Measurements from ENCODE around the gene CYP8B1. TPM values are rescaled to one million over a fixed set of nuclear protein-coding genes. Genes with fewer than 3 reads are reported as not detected.

The CYP8B1 gene
- total and polyA plus RNA-seq, 8 donors = 0.14 to 0.46 (median 0.24) TPM; not detected in 2

GRCh38 chr3:42864321-42864950 lies 11.2 kb downstream of the CYP8B1 start:
- no peaks in the 10 kb centered on the region for H3K9me3 ChIP-seq
- H3K4me1 ChIP-seq = no peaks in the 10 kb centered on the region

GRCh38 chr3:42856544-42856943 lies 19.1 kb downstream of the CYP8B1 start:
- TF ChIP-seq, protein P1, sequence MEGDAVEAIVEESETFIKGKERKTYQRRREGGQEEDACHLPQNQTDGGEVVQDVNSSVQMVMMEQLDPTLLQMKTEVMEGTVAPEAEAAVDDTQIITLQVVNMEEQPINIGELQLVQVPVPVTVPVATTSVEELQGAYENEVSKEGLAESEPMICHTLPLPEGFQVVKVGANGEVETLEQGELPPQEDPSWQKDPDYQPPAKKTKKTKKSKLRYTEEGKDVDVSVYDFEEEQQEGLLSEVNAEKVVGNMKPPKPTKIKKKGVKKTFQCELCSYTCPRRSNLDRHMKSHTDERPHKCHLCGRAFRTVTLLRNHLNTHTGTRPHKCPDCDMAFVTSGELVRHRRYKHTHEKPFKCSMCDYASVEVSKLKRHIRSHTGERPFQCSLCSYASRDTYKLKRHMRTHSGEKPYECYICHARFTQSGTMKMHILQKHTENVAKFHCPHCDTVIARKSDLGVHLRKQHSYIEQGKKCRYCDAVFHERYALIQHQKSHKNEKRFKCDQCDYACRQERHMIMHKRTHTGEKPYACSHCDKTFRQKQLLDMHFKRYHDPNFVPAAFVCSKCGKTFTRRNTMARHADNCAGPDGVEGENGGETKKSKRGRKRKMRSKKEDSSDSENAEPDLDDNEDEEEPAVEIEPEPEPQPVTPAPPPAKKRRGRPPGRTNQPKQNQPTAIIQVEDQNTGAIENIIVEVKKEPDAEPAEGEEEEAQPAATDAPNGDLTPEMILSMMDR (IDR thresholded peaks at IDR 0.05) = no peak
- ATAC-seq = no peak
- intact Hi-C loops (cut with DNase I) = no loop called here

More at GRCh38 chr3:42864321-42864950, 11.2 kb downstream of the CYP8B1 start:
- TF ChIP-seq, protein P1 (IDR thresholded peaks at IDR 0.05) = no peak
- Histone ChIP-seq H3K4me3 (no peak overlapping the region), H3K27ac (no peak overlapping the region), H3K36me3 (no peaks in the 10 kb centered on the region), H3K27me3 (no peaks in the 10 kb centered on the region)
- DNase-seq = no peak
- no peak for ATAC-seq
- intact Hi-C loops (cut with DNase I) = no loop called here

DNA sequence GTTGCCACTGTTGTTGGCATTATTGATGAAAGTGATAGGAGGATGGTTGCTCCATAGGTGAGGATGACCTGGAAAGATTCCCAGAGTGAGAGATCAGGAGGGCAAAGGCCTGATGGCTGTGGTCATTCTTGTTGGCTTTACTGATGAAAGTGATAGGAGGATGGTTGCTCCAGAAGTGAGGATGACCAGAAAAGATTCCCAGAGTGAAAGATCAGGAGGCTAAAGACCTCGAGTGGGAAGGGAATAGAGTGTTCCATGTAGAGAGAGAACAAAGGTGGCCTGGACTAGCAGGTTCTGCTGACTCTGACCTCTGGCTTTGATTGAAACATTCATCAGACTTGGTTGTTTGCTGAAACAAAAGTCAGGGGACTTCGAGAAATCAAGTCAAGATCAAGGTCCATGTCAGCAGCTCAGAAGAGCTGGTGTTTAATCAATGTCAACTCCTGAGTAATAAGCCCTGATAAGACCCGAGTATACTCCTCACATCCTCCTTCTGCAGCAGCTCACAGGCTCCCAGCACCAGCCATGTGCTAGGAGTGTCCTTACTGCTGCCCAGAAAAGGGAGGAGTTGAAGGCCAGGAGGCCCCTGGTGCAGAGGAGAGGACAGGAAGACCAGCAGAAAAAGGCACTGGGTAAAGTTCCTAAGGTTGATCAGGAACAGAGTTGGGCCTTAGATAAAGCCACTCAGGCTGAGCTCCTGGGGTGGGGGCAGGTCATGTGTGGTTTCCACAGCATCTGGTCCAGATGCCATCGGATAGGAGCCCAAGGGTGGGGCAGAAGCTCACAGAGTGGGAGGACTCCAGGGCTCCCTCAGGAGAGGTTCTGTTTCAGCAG lies 19.9 kb downstream of the CYP8B1 start:
- DNase-seq (no peak), ATAC-seq (no peak)
- H3K4me3 ChIP-seq = no peak overlapping the region
- no peaks in the 10 kb centered on the region for H3K36me3 ChIP-seq
- no peaks in the 10 kb centered on the region for H3K9me3 ChIP-seq
- intact Hi-C loops (cut with DNase I) = no loop called here
- H3K27me3 ChIP-seq = no peaks in the 10 kb centered on the region
- no peaks in the 10 kb centered on the region for H3K4me1 ChIP-seq
- TF ChIP-seq, protein P1 (IDR thresholded peaks at IDR 0.05) = no peak
- no peak overlapping the region for H3K27ac ChIP-seq

More at GRCh38 chr3:42856544-42856943, 19.1 kb downstream of the CYP8B1 start:
- Histone ChIP-seq H3K27me3 (no peaks in the 10 kb centered on the region), H3K4me1 (no peaks in the 10 kb centered on the region), H3K4me3 (no peak overlapping the region), H3K27ac (no peak overlapping the region), H3K36me3 (no peaks in the 10 kb centered on the region), H3K9me3 (no peaks in the 10 kb centered on the region)
- no peak for DNase-seq

DNA sequence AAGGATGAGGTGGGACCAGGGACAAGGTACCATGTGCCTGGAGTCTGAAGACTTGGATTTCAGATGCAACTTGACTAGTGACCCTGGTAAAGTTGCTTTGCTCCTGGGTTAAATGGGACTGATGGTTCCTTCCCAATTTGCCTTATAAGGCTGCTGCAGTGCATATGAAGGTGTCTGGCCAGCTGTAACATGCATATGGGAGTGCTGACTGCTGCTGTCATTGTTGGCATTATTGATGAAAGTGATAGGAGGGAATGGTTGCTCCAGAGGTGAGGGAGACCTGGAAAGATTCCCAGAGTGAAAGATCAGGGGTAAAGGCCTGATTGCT lies 20.5 kb downstream of the CYP8B1 start:
- H3K27me3 ChIP-seq = no peaks in the 10 kb centered on the region
- H3K4me3 ChIP-seq = no peak overlapping the region
- H3K27ac ChIP-seq = no peak overlapping the region
- DNase-seq (no peak), ATAC-seq (no peak)
- no peaks in the 10 kb centered on the region for H3K4me1 ChIP-seq
- TF ChIP-seq, protein P1 (IDR thresholded peaks at IDR 0.05) = no peak
- H3K9me3 ChIP-seq = no peaks in the 10 kb centered on the region
- intact Hi-C loops (cut with DNase I) = no loop called here
- H3K36me3 ChIP-seq = no peaks in the 10 kb centered on the region

GRCh38 chr3:42853739-42854302 lies 21.9 kb downstream of the CYP8B1 start:
- H3K9me3 ChIP-seq = no peaks in the 10 kb centered on the region
- ATAC-seq (no peak), DNase-seq (no peak)
- TF ChIP-seq, protein P1 (IDR thresholded peaks at IDR 0.05) = no peak
- no peaks in the 10 kb centered on the region for H3K36me3 ChIP-seq
- intact Hi-C loops (cut with DNase I) = no loop called here
- H3K4me1 ChIP-seq = no peaks in the 10 kb centered on the region
- no peaks in the 10 kb centered on the region for H3K27me3 ChIP-seq
- no peak overlapping the region for H3K4me3 ChIP-seq
- H3K27ac ChIP-seq = no peak overlapping the region
